OCI-LY1 (cell line): Measurements from ENCODE around the gene EPHA2.
"Not testable (repeated sequence)": the region's sequence is repeated elsewhere in the genome, so short reads cannot be mapped to it uniquely, and the experiment has no call there.

Source experiments
- H2AFZ ChIP-seq: fragments of 200-600 bp; sonication (generic), shearing (Covaris generic); 2 replicates; pipeline ENCODE4 v1.6.0; 2014; ENCODE audit warnings: antibody characterized with exemption, mild to moderate bottlenecking, low read length
- H3F3A ChIP-seq: fragments of 200-600 bp; sonication (generic), shearing (Covaris generic); 2 replicates; pipeline ENCODE4 v1.6.0; 2014; ENCODE audit warnings: mild to moderate bottlenecking, antibody characterized with exemption, low read length, moderate library complexity; ENCODE audit not compliant: insufficient read depth
- H3K27ac ChIP-seq: fragments of 200-600 bp; sonication (generic); 2 replicates; pipeline ENCODE4 v1.5.1; 2014; ENCODE audit warnings: low read length, mixed run types, mild to moderate bottlenecking, low read depth; ENCODE audit not compliant: poor library complexity, severe bottlenecking
- H3K27me3 ChIP-seq: fragments of 200-600 bp; sonication (generic); 2 replicates; pipeline ENCODE4 v1.6.0; 2014; ENCODE audit warnings: antibody characterized with exemption, mild to moderate bottlenecking, low read length, moderate library complexity; ENCODE audit not compliant: insufficient read depth
- H3K36me3 ChIP-seq: fragments of 200-600 bp; sonication (generic); 2 replicates; pipeline ENCODE4 v1.6.1; 2014; ENCODE audit warnings: mild to moderate bottlenecking, antibody characterized with exemption, low read length, moderate library complexity, mixed read lengths; ENCODE audit not compliant: insufficient read depth
- H3K4me1 ChIP-seq: fragments of 200-600 bp; sonication (generic); 2 replicates; pipeline ENCODE4 v1.5.1; 2014; ENCODE audit warnings: mild to moderate bottlenecking, low read length, moderate library complexity; ENCODE audit not compliant: insufficient read depth, severe bottlenecking
- H3K4me2 ChIP-seq: fragments of 200-600 bp; sonication (generic), shearing (Covaris generic); 2 replicates; pipeline ENCODE4 v1.6.1; 2014; ENCODE audit warnings: low read length
- H3K4me3 ChIP-seq: fragments of 200-600 bp; sonication (generic); 2 replicates; pipeline ENCODE4 v1.5.1; 2014; ENCODE audit warnings: low read length, low read depth, mild to moderate bottlenecking, mixed read lengths; ENCODE audit not compliant: poor library complexity, severe bottlenecking
- H3K79me2 ChIP-seq: fragments of 200-600 bp; shearing (Covaris generic); 2 replicates; pipeline ENCODE4 v1.6.1; 2016; ENCODE audit warnings: mixed run types, low read length, mixed read lengths; ENCODE audit not compliant: insufficient read depth
- H3K9ac ChIP-seq: fragments of 200-600 bp; sonication (generic), shearing (Covaris generic); 2 replicates; pipeline ENCODE4 v1.6.1; 2014; ENCODE audit warnings: mild to moderate bottlenecking, low read length, mixed read lengths
- H3K9me2 ChIP-seq: fragments of 200-600 bp; sonication (generic), shearing (Covaris generic); 2 replicates; pipeline ENCODE4 v1.6.1; 2014; ENCODE audit warnings: low read depth, mild to moderate bottlenecking, low read length, mixed read lengths
- H3K9me3 ChIP-seq: fragments of 200-600 bp; shearing (Covaris generic); 2 replicates; pipeline ENCODE4 v1.6.1; 2014; ENCODE audit warnings: low read length, mixed read lengths
- H4K20me1 ChIP-seq: fragments of 200-600 bp; sonication (generic), shearing (Covaris generic); 2 replicates; pipeline ENCODE4 v1.6.0; 2016; ENCODE audit warnings: mild to moderate bottlenecking, low read length; ENCODE audit not compliant: insufficient read depth
- CTCF ChIP-seq: fragments of 200-600 bp; sonication (generic), shearing (Covaris generic); IDR thresholded peaks from 2 replicates; pipeline ENCODE4 v1.5.1; 2017; ENCODE audit warnings: mild to moderate bottlenecking, antibody characterized with exemption, low read length, moderate library complexity, mixed read lengths
- EZH2 ChIP-seq: fragments of 200-600 bp; sonication (generic), shearing (Covaris generic); IDR thresholded peaks from 2 replicates; pipeline ENCODE4 v1.8.0; 2017; ENCODE audit warnings: borderline replicate concordance, mixed run types, mild to moderate bottlenecking, antibody characterized with exemption, low read length, moderate library complexity, mixed read lengths

Gene EPHA2

GRCh38 chr1:16110884-16111283 is 45.0 kb downstream of the EPHA2 start:
- TF ChIP-seq EZH2 (no peak), CTCF (no peak)
- no peak overlapping the region for H3K4me3 ChIP-seq
- H3K36me3 ChIP-seq = no peaks in the 10 kb centered on the region

DNA sequence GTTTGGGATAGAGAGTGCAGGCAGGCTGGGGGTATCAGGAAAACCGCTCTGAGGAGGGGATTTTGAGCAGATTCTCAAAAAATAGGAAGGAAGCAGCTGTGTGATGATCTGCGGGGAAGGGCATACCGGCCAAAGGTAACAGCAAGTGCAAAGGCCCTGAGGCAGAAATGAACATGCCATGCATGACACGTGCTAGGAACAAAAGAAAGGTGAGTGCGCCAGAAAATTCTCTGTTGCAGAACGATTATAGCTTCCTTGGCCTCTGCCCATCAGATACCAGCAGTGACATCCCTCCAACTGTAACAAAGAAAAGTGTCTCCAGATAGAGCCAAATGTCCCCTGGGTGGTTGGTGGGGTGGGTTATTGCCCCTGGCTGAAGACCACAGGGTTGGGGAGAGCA is 45.4 kb downstream of the EPHA2 start:
- no peaks in the 10 kb centered on the region for H3F3A ChIP-seq
- no peaks in the 10 kb centered on the region for H3K9me3 ChIP-seq
- H4K20me1 ChIP-seq = no peaks in the 10 kb centered on the region
- H3K9me2 ChIP-seq = no peaks in the 10 kb centered on the region
- H3K4me2 ChIP-seq = no peak overlapping the region
- H3K27ac ChIP-seq = no peak overlapping the region
- no peaks in the 10 kb centered on the region for H3K79me2 ChIP-seq
- TF ChIP-seq CTCF (no peak), EZH2 (no peak)
- H2AFZ ChIP-seq = no peak overlapping the region
- H3K27me3 ChIP-seq = peaks cover 13% of the 10 kb centered on the region; the same call in 1 of the 2 replicates
- H3K9ac ChIP-seq = no peak overlapping the region
- H3K4me3 ChIP-seq = no peak overlapping the region
- no peaks in the 10 kb centered on the region for H3K36me3 ChIP-seq
- H3K4me1 ChIP-seq = no peaks in the 10 kb centered on the region

More at GRCh38 chr1:16110884-16111283, 45.0 kb downstream of the EPHA2 start:
- H3K9me3 ChIP-seq = no peaks in the 10 kb centered on the region
- H3F3A ChIP-seq = no peaks in the 10 kb centered on the region
- H3K9ac ChIP-seq = no peak overlapping the region
- H3K9me2 ChIP-seq = no peaks in the 10 kb centered on the region
- no peaks in the 10 kb centered on the region for H3K79me2 ChIP-seq
- no peak overlapping the region for H3K27ac ChIP-seq
- H4K20me1 ChIP-seq = no peaks in the 10 kb centered on the region
- H2AFZ ChIP-seq = no peak overlapping the region
- peaks cover 13% of the 10 kb centered on the region; the same call in 1 of the 2 replicates for H3K27me3 ChIP-seq
- H3K4me1 ChIP-seq = no peaks in the 10 kb centered on the region
- H3K4me2 ChIP-seq = no peak overlapping the region

DNA sequence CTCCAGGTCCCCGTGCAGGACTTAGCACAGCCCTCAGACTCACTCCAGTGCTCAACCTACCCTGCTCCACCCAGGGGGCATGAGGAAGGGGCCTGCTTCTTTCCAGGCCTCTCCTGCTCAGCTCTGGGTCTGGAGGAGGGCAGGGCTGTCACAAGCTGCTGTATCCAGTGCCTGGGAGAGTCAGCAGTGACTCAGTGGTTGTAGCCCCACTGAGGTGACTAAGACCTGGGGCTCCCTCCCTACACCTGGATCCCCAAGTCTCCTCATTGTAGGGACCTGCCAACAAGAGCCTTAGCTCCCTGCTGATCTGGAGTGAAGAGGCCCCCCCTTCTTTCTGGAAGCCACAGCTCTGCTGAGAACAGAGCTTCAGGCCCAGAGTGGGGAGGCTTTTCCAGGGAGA is 46.3 kb downstream of the EPHA2 start:
- H3K9ac ChIP-seq = no peak overlapping the region
- H3K9me3 ChIP-seq = no peaks in the 10 kb centered on the region
- H3K9me2 ChIP-seq = no peaks in the 10 kb centered on the region
- no peak overlapping the region for H3K27ac ChIP-seq
- no peaks in the 10 kb centered on the region for H3K36me3 ChIP-seq
- no peak overlapping the region for H3K4me3 ChIP-seq
- H3K4me1 ChIP-seq = no peaks in the 10 kb centered on the region
- no peaks in the 10 kb centered on the region for H3F3A ChIP-seq
- peaks cover 13% of the 10 kb centered on the region; the same call in 1 of the 2 replicates for H3K27me3 ChIP-seq
- no peak overlapping the region for H2AFZ ChIP-seq
- H3K79me2 ChIP-seq = no peaks in the 10 kb centered on the region
- no peak overlapping the region for H3K4me2 ChIP-seq
- TF ChIP-seq CTCF (no peak), EZH2 (no peak)
- no peaks in the 10 kb centered on the region for H4K20me1 ChIP-seq

DNA sequence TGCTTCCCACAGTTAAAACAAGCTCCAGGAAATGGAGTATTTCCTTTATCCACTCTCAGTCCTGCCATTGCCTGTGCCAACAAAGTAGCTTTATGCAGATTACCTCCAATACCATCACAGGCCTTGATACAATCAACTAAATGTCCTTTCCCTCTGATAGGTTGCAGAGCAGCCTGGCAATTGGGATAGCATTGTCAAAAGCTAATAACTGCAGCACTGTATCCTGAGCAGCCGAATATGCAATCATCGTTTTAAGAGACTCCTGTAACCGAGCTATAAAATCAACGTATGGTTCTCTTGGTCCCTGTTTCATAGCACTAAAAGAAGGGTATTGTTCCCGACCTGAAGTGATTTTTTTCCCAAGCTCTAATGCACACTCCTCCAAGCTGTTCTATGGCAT is 48.8 kb downstream of the EPHA2 start:
- not testable (repeated sequence) for H3K36me3 ChIP-seq, H3K4me3 ChIP-seq, H4K20me1 ChIP-seq, H3K9ac ChIP-seq, H3K4me1 ChIP-seq, H3F3A ChIP-seq, H3K9me3 ChIP-seq, H3K27ac ChIP-seq, H3K9me2 ChIP-seq, H3K4me2 ChIP-seq, H2AFZ ChIP-seq, H3K79me2 ChIP-seq
- peaks cover 15% of the 10 kb centered on the region; the same call in 1 of the 2 replicates for H3K27me3 ChIP-seq
